ENCODE results near the gene AOPEP. TPM values are rescaled to one million over a fixed set of nuclear protein-coding genes. Genes with fewer than 3 reads are reported as not detected.

The AOPEP gene
- total and polyA plus RNA-seq, 9 of the 15 experiments (the other 6 are each of a cell fraction or from before 2014, with no cell fraction given) = 4.5 to 19.3 (median 13.5) TPM

- TF ChIP-seq, protein P1, sequence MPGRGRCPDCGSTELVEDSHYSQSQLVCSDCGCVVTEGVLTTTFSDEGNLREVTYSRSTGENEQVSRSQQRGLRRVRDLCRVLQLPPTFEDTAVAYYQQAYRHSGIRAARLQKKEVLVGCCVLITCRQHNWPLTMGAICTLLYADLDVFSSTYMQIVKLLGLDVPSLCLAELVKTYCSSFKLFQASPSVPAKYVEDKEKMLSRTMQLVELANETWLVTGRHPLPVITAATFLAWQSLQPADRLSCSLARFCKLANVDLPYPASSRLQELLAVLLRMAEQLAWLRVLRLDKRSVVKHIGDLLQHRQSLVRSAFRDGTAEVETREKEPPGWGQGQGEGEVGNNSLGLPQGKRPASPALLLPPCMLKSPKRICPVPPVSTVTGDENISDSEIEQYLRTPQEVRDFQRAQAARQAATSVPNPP (IDR thresholded peaks at IDR 0.05; ENCODE audit: borderline replicate concordance, insufficient read depth, insufficient read length) = no peak
- no peak for TF ChIP-seq ELF2 (CRISPR knock-in tag; IDR thresholded peaks at IDR 0.05)
- TF ChIP-seq HSF4 (CRISPR knock-in tag; IDR thresholded peaks at IDR 0.05; ENCODE audit: borderline replicate concordance) = no peak
- no peak for TF ChIP-seq ZNF512 (tag; IDR thresholded peaks at IDR 0.05)
- no peak for TF ChIP-seq SRSF1 (IDR thresholded peaks at IDR 0.05; ENCODE audit: low read depth, low read length)
Observed at GRCh38 chr9:94827584-94828304, 101.2 kb downstream of the AOPEP start (continued).

GRCh38 chr9:94829380-94830070, 103.0 kb downstream of the AOPEP start:
- intact Hi-C loops (cut with micrococcal nuclease) = no loop called here
- 60% methylated on average over 4 of the region's 4 CpGs for WGBS (ENCODE audit: insufficient coverage, low coverage, missing lambda C conversion rate)
- ATAC-seq (no peak), DNase-seq (ENCODE audit: extremely low read depth in 1 of 4, low spot score in 3 of 4) (no peak), FAIRE-seq (peak; percentile 15)
- Histone ChIP-seq H4K20me1 (replicated peaks; ENCODE audit: control insufficient read depth, insufficient read depth, low read length) (no peaks in the 10 kb centered on the region), H3K36me3 (ENCODE audit: control insufficient read depth, insufficient read depth, low read length) (no peaks in the 10 kb centered on the region), H2AFZ (ENCODE audit: low read depth, low read length) (no peak overlapping the region), H3K79me2 (ENCODE audit: control insufficient read depth, insufficient read depth, low read length) (no peaks in the 10 kb centered on the region), H3K27me3 (ENCODE audit: control insufficient read depth in 2 of 2, insufficient read depth in 2 of 2, low read length in 2 of 2) (no peaks in the 10 kb centered on the region), H3K4me3 (no peak overlapping the region), H3K27ac (ENCODE audit: extremely low read depth, low read depth, low read length) (no peak overlapping the region), H3K9ac (ENCODE audit: insufficient read depth in 1 of 2, low read depth in 2 of 2, low read length in 2 of 2) (no peak overlapping the region), H3K9me3 (replicated peaks; ENCODE audit: control insufficient read depth, insufficient read depth, low read depth, low read length) (no peaks in the 10 kb centered on the region), H3K9me1 (ENCODE audit: control insufficient read depth, insufficient read depth, low read length) (no peaks in the 10 kb centered on the region), H3K4me1 (replicated peaks in 1 of 2; ENCODE audit: control insufficient read depth in 2 of 2, insufficient read depth in 2 of 2, low read length in 2 of 2) (no peaks in the 10 kb centered on the region), H3K4me2 (ENCODE audit: insufficient read depth, low read length) (no peak overlapping the region)
- POLR2A ChIA-PET = no interaction called here
- BruUV-seq (replicated peaks) = no TSS peak
- CTCF ChIA-PET (ENCODE audit: low intra/inter-chr PET ratio) = no interaction called here
- in situ Hi-C loops (cut with MboI) = no loop called here
- TF ChIP-seq ERF (CRISPR knock-in tag; IDR thresholded peaks at IDR 0.05) = no peak
- TF ChIP-seq, protein P2, sequence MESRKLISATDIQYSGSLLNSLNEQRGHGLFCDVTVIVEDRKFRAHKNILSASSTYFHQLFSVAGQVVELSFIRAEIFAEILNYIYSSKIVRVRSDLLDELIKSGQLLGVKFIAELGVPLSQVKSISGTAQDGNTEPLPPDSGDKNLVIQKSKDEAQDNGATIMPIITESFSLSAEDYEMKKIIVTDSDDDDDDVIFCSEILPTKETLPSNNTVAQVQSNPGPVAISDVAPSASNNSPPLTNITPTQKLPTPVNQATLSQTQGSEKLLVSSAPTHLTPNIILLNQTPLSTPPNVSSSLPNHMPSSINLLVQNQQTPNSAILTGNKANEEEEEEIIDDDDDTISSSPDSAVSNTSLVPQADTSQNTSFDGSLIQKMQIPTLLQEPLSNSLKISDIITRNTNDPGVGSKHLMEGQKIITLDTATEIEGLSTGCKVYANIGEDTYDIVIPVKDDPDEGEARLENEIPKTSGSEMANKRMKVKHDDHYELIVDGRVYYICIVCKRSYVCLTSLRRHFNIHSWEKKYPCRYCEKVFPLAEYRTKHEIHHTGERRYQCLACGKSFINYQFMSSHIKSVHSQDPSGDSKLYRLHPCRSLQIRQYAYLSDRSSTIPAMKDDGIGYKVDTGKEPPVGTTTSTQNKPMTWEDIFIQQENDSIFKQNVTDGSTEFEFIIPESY (CRISPR knock-in tag; IDR thresholded peaks at IDR 0.05) = no peak
- TF ChIP-seq ZNF398 (CRISPR knock-in tag; IDR thresholded peaks at IDR 0.05) = no peak
- no peak for TF ChIP-seq HNRNPUL1 (IDR thresholded peaks at IDR 0.05; ENCODE audit: low read length)
- no peak for TF ChIP-seq MECOM (CRISPR knock-in tag; IDR thresholded peaks at IDR 0.05)
- no peak for TF ChIP-seq BACH1 (tag; IDR thresholded peaks at IDR 0.05)
- TF ChIP-seq ZNF584 (CRISPR knock-in tag; IDR thresholded peaks at IDR 0.05; ENCODE audit: low read depth) = no peak
- no peak for TF ChIP-seq RBM17 (IDR thresholded peaks at IDR 0.05; ENCODE audit: borderline replicate concordance, low read depth, low read length)

Measured in K562 (cell line).